Sciatic nerve (tissue), 2 donors: ENCODE results near the gene NUDT16L1. TPM values are rescaled to one million over a fixed set of nuclear protein-coding genes. Genes with fewer than 3 reads are reported as not detected.

ENCODE experiments used
- ATAC-seq: fragments of 200-7000 bp; cut with Tn5 transposase; one replicate; pipeline ENCODE4 v1.9.1; 2020; ENCODE audit warnings: mild to moderate bottlenecking, moderate library complexity
- DNase-seq: peaks from one replicate; pipeline ENCODE4 v3.0.0-alpha.2; 2020; ENCODE audit warnings: low spot score
- intact Hi-C: fragments of 100-400 bp; cut with DNase I; formaldehyde crosslinking; loops from one replicate; pipeline ENCODE4 v1.14.2; 2022
- total RNA-seq: library from RNA; stranded (reverse); fragmentation: NEBNext Ultra II Directional; extraction: Animal tissue kit (Norgen Biotek cat#: 25700); gene quantifications from one replicate; pipeline ENCODE4 v1.2.1, GENCODE V29; 2021
- donor health status: DM: no; HTN: no; CAD: no.
- donor health status: DM: no; HTN: no; CAD: no.

The NUDT16L1 gene
- total RNA-seq, 1 donor from 2014 or later, result 21.3 TPM

- intact Hi-C loops, result no loop called here
Observed at GRCh38 chr16:4680673-4681470, 12.5 kb upstream of the NUDT16L1 start.

GRCh38 chr16:4681471-4682083 is 11.8 kb upstream of the NUDT16L1 start:
- no peak for DNase-seq
- intact Hi-C loops, result no loop called here
- no peak for ATAC-seq

More at GRCh38 chr16:4680673-4681470, 12.5 kb upstream of the NUDT16L1 start:
- DNase-seq, result no peak
- no peak for ATAC-seq

- no peak for ATAC-seq
- intact Hi-C loops, result no loop called here
- peak; percentile 55 for DNase-seq
Observed at GRCh38 chr16:4682084-4682591, 11.2 kb upstream of the NUDT16L1 start.

- peak; percentile 70 for DNase-seq
Observed at GRCh38 chr16:4682616-4683254, 10.6 kb upstream of the NUDT16L1 start.

GRCh38 chr16:4683255-4684057 is 9.9 kb upstream of the NUDT16L1 start:
- intact Hi-C loops, result no loop called here
- DNase-seq, result no peak
- no peak for ATAC-seq

More at GRCh38 chr16:4682616-4683254, 10.6 kb upstream of the NUDT16L1 start:
- no peak for ATAC-seq
- intact Hi-C loops, result no loop called here

- intact Hi-C loops, result no loop called here
- no peak for DNase-seq
- ATAC-seq, result no peak
Observed at GRCh38 chr16:4684058-4684715, 9.2 kb upstream of the NUDT16L1 start.

- ATAC-seq (no peak), DNase-seq (no peak)
- intact Hi-C loops, result no loop called here
Observed at GRCh38 chr16:4684763-4685162, 8.6 kb upstream of the NUDT16L1 start.

GRCh38 chr16:4685292-4685691 is 8.1 kb upstream of the NUDT16L1 start:
- intact Hi-C loops, result no loop called here
- DNase-seq, result no peak
- ATAC-seq, result no peak

- no peak for DNase-seq
- no peak for ATAC-seq
- intact Hi-C loops, result no loop called here
Observed at GRCh38 chr16:4685776-4686496, 7.4 kb upstream of the NUDT16L1 start.

- intact Hi-C loops, result no loop called here
- ATAC-seq (no peak), DNase-seq (peak; percentile 58)
Observed at GRCh38 chr16:4686497-4687210, 6.7 kb upstream of the NUDT16L1 start.

GRCh38 chr16:4687416-4687815 is 5.9 kb upstream of the NUDT16L1 start:
- intact Hi-C loops, result no loop called here
- no peak for ATAC-seq
- DNase-seq, result no peak

GRCh38 chr16:4687946-4688673 is 5.3 kb upstream of the NUDT16L1 start:
- DNase-seq (no peak), ATAC-seq (no peak)
- intact Hi-C loops, result no loop called here

GRCh38 chr16:4688674-4689045 is 4.7 kb upstream of the NUDT16L1 start:
- DNase-seq, result peak; percentile 59
- no peak for ATAC-seq
- intact Hi-C loops, result no loop called here

- intact Hi-C loops, result no loop called here
- no peak for DNase-seq
- no peak for ATAC-seq
Observed at GRCh38 chr16:4689091-4689671, 4.2 kb upstream of the NUDT16L1 start.

GRCh38 chr16:4689864-4690704 is 3.3 kb upstream of the NUDT16L1 start:
- intact Hi-C loops, result loop anchor here (10.0 kb wide), 1 partner anchor 265 kb away; the partner anchor contains the start of gene SEC14L5
- DNase-seq (no peak), ATAC-seq (no peak)
